GM18526 (cell line): Measurements from ENCODE around the gene KCNJ3.

Source experiments
- POLR2A ChIP-seq: IDR thresholded peaks from 3 replicates; pipeline ENCODE4 v1.6.1; 2011; ENCODE audit not compliant: insufficient read length; ENCODE audit errors: extremely low read depth

The KCNJ3 gene

GRCh38 chr2:154698296-154698720 lies at the start of gene KCNJ3:
Gene KCNJ3 (plus strand): TSS chr2:154698695. CDS start chr2:154698776, 81 bp downstream.
- TF ChIP-seq POLR2A = no peak

GRCh38 chr2:154655499-154655898 lies 43.0 kb upstream of the KCNJ3 start:
- TF ChIP-seq POLR2A = no peak

GRCh38 chr2:154658854-154659253 lies 39.6 kb upstream of the KCNJ3 start:
- TF ChIP-seq POLR2A = no peak

GRCh38 chr2:154664248-154664647 lies 34.2 kb upstream of the KCNJ3 start:
- TF ChIP-seq POLR2A = no peak

- TF ChIP-seq POLR2A = no peak
These were observed 28.4 kb upstream of the KCNJ3 start for GRCh38 chr2:154670083-154670482.

- TF ChIP-seq POLR2A = no peak
These were observed 24.8 kb upstream of the KCNJ3 start for GRCh38 chr2:154673694-154674093.

GRCh38 chr2:154677401-154677800 lies 21.1 kb upstream of the KCNJ3 start:
- no peak for TF ChIP-seq POLR2A

GRCh38 chr2:154681741-154682140 lies 16.8 kb upstream of the KCNJ3 start:
- TF ChIP-seq POLR2A = no peak

GRCh38 chr2:154686162-154686561 lies 12.3 kb upstream of the KCNJ3 start:
- no peak for TF ChIP-seq POLR2A

- no peak for TF ChIP-seq POLR2A
These were observed 10.1 kb upstream of the KCNJ3 start for GRCh38 chr2:154688373-154688772.

- no peak for TF ChIP-seq POLR2A
These were observed 9.3 kb upstream of the KCNJ3 start for GRCh38 chr2:154689158-154689557.

- no peak for TF ChIP-seq POLR2A
These were observed 5.6 kb upstream of the KCNJ3 start for GRCh38 chr2:154692927-154693326.

GRCh38 chr2:154693741-154694340 lies 4.7 kb upstream of the KCNJ3 start:
- TF ChIP-seq POLR2A = no peak

GRCh38 chr2:154694881-154695280 lies 3.6 kb upstream of the KCNJ3 start:
- TF ChIP-seq POLR2A = no peak

- no peak for TF ChIP-seq POLR2A
These were observed 2.1 kb upstream of the KCNJ3 start for GRCh38 chr2:154696369-154696768.

GRCh38 chr2:154696810-154697417 lies 1.6 kb upstream of the KCNJ3 start:
- no peak for TF ChIP-seq POLR2A

- no peak for TF ChIP-seq POLR2A
These were observed 860 bp upstream of the KCNJ3 start for GRCh38 chr2:154697418-154698252.
